CD4-positive, alpha-beta memory T cell (primary cell): ENCODE results near the gene SPRYD4. TPM values are rescaled to one million over a fixed set of nuclear protein-coding genes. Genes with fewer than 3 reads are reported as not detected.

Experiments used
- polyA plus RNA-seq, 2 donors: library from polyadenylated mRNA; unstranded; fragments of 300-500 nt; fragmentation: Illumina TruSeq; gene quantifications; one replicate each; pipeline ENCODE4 v1.2.3, GENCODE V29; 2021
- total RNA-seq, 2 experiments: library from RNA; stranded (reverse); gene quantifications; one replicate each; pipeline ENCODE4 v1.2.3, GENCODE V29; 2021

SPRYD4 gene
- total and polyA plus RNA-seq, 4 experiments from 2014 or later: 1.1 to 6.9 (median 4.0) TPM

Other genes starting within 250 kb of the SPRYD4 start
- gene RNF41, start 246.7 kb upstream of the SPRYD4 start, total RNA-seq: 10 to 100 TPM; 38.1 to 44.8 TPM
- gene RNF41, start 246.7 kb upstream of the SPRYD4 start, polyA plus RNA-seq: 10 to 100 TPM; 33.2 to 46.7 TPM
- gene NABP2, start 244.2 kb upstream of the SPRYD4 start, total RNA-seq: 10 to 100 TPM; 16.9 to 19.1 TPM
- gene NABP2, start 244.2 kb upstream of the SPRYD4 start, polyA plus RNA-seq: 1 to 10 TPM; 4.1 to 4.7 TPM
- gene SLC39A5, start 238.5 kb upstream of the SPRYD4 start, total RNA-seq: 1 to 10 TPM in 1 of 2 experiments, under 1 TPM in 1; 0.64 to 2.1 TPM
- gene SLC39A5, start 238.5 kb upstream of the SPRYD4 start, polyA plus RNA-seq: not detected
- gene ANKRD52, start 210.2 kb upstream of the SPRYD4 start, total RNA-seq: 10 to 100 TPM; 44.1 to 44.5 TPM
- gene ANKRD52, start 210.2 kb upstream of the SPRYD4 start, polyA plus RNA-seq: 10 to 100 TPM in 1 of 2 donors, 1 to 10 TPM in 1; 3.4 to 25.1 TPM
- 10 to 100 TPM; 35.3 to 38.6 TPM for gene COQ10A, start 201.6 kb upstream of the SPRYD4 start, total RNA-seq
- 10 to 100 TPM in 1 of 2 donors, 1 to 10 TPM in 1; 8.7 to 11.7 TPM for gene COQ10A, start 201.6 kb upstream of the SPRYD4 start, polyA plus RNA-seq
- gene CS, start 168.2 kb upstream of the SPRYD4 start, total RNA-seq: 100 to 1,000 TPM; 134 to 136 TPM
- gene CS, start 168.2 kb upstream of the SPRYD4 start, polyA plus RNA-seq: 10 to 100 TPM; 73.1 to 98.7 TPM
- gene CNPY2, start 152.6 kb upstream of the SPRYD4 start, total RNA-seq: 10 to 100 TPM; 93.5 to 95.8 TPM
- gene CNPY2, start 152.6 kb upstream of the SPRYD4 start, polyA plus RNA-seq: 100 to 1,000 TPM; 174 to 184 TPM
- gene PAN2, start 134.6 kb upstream of the SPRYD4 start, total RNA-seq: 100 to 1,000 TPM; 193 to 203 TPM
- gene PAN2, start 134.6 kb upstream of the SPRYD4 start, polyA plus RNA-seq: 10 to 100 TPM in 1 of 2 donors, 1 to 10 TPM in 1; 5.6 to 10.2 TPM
- gene IL23A, start 129.7 kb upstream of the SPRYD4 start, total RNA-seq: 10 to 100 TPM; 34.1 to 34.4 TPM
- gene IL23A, start 129.7 kb upstream of the SPRYD4 start, polyA plus RNA-seq: 10 to 100 TPM; 30.3 to 40.1 TPM
- 100 to 1,000 TPM; 192 to 193 TPM for gene STAT2, start 108.5 kb upstream of the SPRYD4 start, total RNA-seq
- 10 to 100 TPM; 74.4 to 80.6 TPM for gene STAT2, start 108.5 kb upstream of the SPRYD4 start, polyA plus RNA-seq
- not detected for gene APOF, start 105.7 kb upstream of the SPRYD4 start, total RNA-seq
- gene APOF, start 105.7 kb upstream of the SPRYD4 start, polyA plus RNA-seq: not detected
- 1 to 10 TPM; 7.3 to 7.5 TPM for gene TIMELESS, start 19.2 kb upstream of the SPRYD4 start, total RNA-seq
- gene TIMELESS, start 19.2 kb upstream of the SPRYD4 start, polyA plus RNA-seq: 1 to 10 TPM; 3.2 to 5.1 TPM
- gene MIP, start 13.9 kb upstream of the SPRYD4 start, total RNA-seq: not detected
- gene MIP, start 13.9 kb upstream of the SPRYD4 start, polyA plus RNA-seq: under 1 TPM; 0.09 to 0.32 TPM
- gene GLS2, start 19.6 kb downstream of the SPRYD4 start, total RNA-seq: 10 to 100 TPM in 1 of 2 experiments, 1 to 10 TPM in 1; 9.8 to 12.2 TPM
- 1 to 10 TPM; 4.2 to 5.0 TPM for gene GLS2, start 19.6 kb downstream of the SPRYD4 start, polyA plus RNA-seq
- 1 to 10 TPM; 1.9 to 2.0 TPM for gene RBMS2, start 53.2 kb downstream of the SPRYD4 start, total RNA-seq
- 1 to 10 TPM in 1 of 2 donors, under 1 TPM in 1; 0.39 to 1.2 TPM for gene RBMS2, start 53.2 kb downstream of the SPRYD4 start, polyA plus RNA-seq
- gene BAZ2A, start 161.7 kb downstream of the SPRYD4 start, total RNA-seq: 100 to 1,000 TPM; 206 to 212 TPM
- gene BAZ2A, start 161.7 kb downstream of the SPRYD4 start, polyA plus RNA-seq: 10 to 100 TPM in 1 of 2 donors, 1 to 10 TPM in 1; 3.8 to 36.6 TPM
- gene ATP5F1B, start 177.4 kb downstream of the SPRYD4 start, total RNA-seq: 100 to 1,000 TPM; 243 to 256 TPM
- 1,000 to 10,000 TPM in 1 of 2 donors, 100 to 1,000 TPM in 1; 771 to 1,156 TPM for gene ATP5F1B, start 177.4 kb downstream of the SPRYD4 start, polyA plus RNA-seq
- gene PTGES3, start 219.7 kb downstream of the SPRYD4 start, total RNA-seq: 100 to 1,000 TPM; 191 to 195 TPM
- gene PTGES3, start 219.7 kb downstream of the SPRYD4 start, polyA plus RNA-seq: 100 to 1,000 TPM; 261 to 353 TPM